Skeletal muscle satellite cell (primary cell): ENCODE measurements around the gene SLC39A1. TPM values are rescaled to one million over a fixed set of nuclear protein-coding genes. Genes with fewer than 3 reads are reported as not detected.
"Not testable (repeated sequence)": the region's sequence is repeated elsewhere in the genome, so short reads cannot be mapped to it uniquely, and the experiment has no call there.

ENCODE experiments used
- H3K27me3 ChIP-seq: 2 replicates; pipeline ENCODE4 v1.7.0; 2013; ENCODE audit warnings: low read length; ENCODE audit not compliant: control insufficient read depth, insufficient read depth
- H3K36me3 ChIP-seq: 2 replicates; pipeline ENCODE4 v1.7.0; 2013; ENCODE audit warnings: mild to moderate bottlenecking, control low read depth, low read length; ENCODE audit not compliant: insufficient read depth
- H3K4me1 ChIP-seq: 2 replicates; pipeline ENCODE4 v1.7.0; 2013; ENCODE audit warnings: low read length; ENCODE audit not compliant: control insufficient read depth, insufficient read depth
- H3K4me2 ChIP-seq: 2 replicates; pipeline ENCODE4 v1.7.0; 2013; ENCODE audit warnings: mild to moderate bottlenecking, low read length
- H3K4me3 ChIP-seq: 2 replicates; pipeline ENCODE4 v1.7.0; 2013; ENCODE audit warnings: low read length
- H3K9ac ChIP-seq: 2 replicates; pipeline ENCODE4 v1.7.0; 2013; ENCODE audit warnings: mild to moderate bottlenecking, low read depth, low read length, moderate library complexity
- H3K9me3 ChIP-seq: replicated peaks from 2 replicates; pipeline ENCODE4 v1.7.0; 2013; ENCODE audit warnings: mild to moderate bottlenecking, control low read depth, low read length
- small RNA-seq: library from RNA; depleted of rRNA; stranded (forward); fragments of <200 nt; gene quantifications from one replicate; pipeline ENCODE3, GENCODE V24; 2012

SLC39A1 gene

GRCh38 chr1:153922076-153922971 lies 41.0 kb downstream of the SLC39A1 start:
- Histone ChIP-seq H3K4me3 (peak overlapping the region; percentile 78), H3K9ac (peak overlapping the region; percentile 74), H3K4me2 (peak overlapping the region; percentile 87), H3K36me3 (peaks cover 4% of the 10 kb centered on the region), H3K27me3 (no peaks in the 10 kb centered on the region), H3K4me1 (peaks cover 36% of the 10 kb centered on the region), H3K9me3 (no peaks in the 10 kb centered on the region)

- H3K36me3 ChIP-seq = peaks cover 4% of the 10 kb centered on the region
- H3K4me2 ChIP-seq = peak overlapping the region; percentile 87
- H3K9me3 ChIP-seq = no peaks in the 10 kb centered on the region
- peak overlapping the region; percentile 78 for H3K4me3 ChIP-seq
- no peaks in the 10 kb centered on the region for H3K27me3 ChIP-seq
- peaks cover 36% of the 10 kb centered on the region for H3K4me1 ChIP-seq
- peak overlapping the region; percentile 74 for H3K9ac ChIP-seq
These were observed 41.6 kb downstream of the SLC39A1 start for GRCh38 chr1:153921803-153922075.

GRCh38 chr1:153921080-153921802 lies 42.1 kb downstream of the SLC39A1 start:
- peak overlapping the region; percentile 87 for H3K4me2 ChIP-seq
- H3K4me1 ChIP-seq = peaks cover 36% of the 10 kb centered on the region
- H3K4me3 ChIP-seq = peak overlapping the region; percentile 78
- H3K9me3 ChIP-seq = no peaks in the 10 kb centered on the region
- no peaks in the 10 kb centered on the region for H3K27me3 ChIP-seq
- peak overlapping the region; percentile 74 for H3K9ac ChIP-seq
- H3K36me3 ChIP-seq = peaks cover 4% of the 10 kb centered on the region

GRCh38 chr1:153919876-153920852 lies 43.2 kb downstream of the SLC39A1 start:
- H3K36me3 ChIP-seq = peaks cover 4% of the 10 kb centered on the region
- no peaks in the 10 kb centered on the region for H3K9me3 ChIP-seq
- peak overlapping the region; percentile 78 for H3K4me3 ChIP-seq
- peaks cover 36% of the 10 kb centered on the region for H3K4me1 ChIP-seq
- H3K9ac ChIP-seq = peak overlapping the region; percentile 2
- peak overlapping the region; percentile 87 for H3K4me2 ChIP-seq
- no peaks in the 10 kb centered on the region for H3K27me3 ChIP-seq

- H3K9me3 ChIP-seq = no peaks in the 10 kb centered on the region
- no peak overlapping the region for H3K9ac ChIP-seq
- H3K4me2 ChIP-seq = no peak overlapping the region
- H3K36me3 ChIP-seq = peaks cover 4% of the 10 kb centered on the region
- H3K27me3 ChIP-seq = no peaks in the 10 kb centered on the region
- peaks cover 21% of the 10 kb centered on the region for H3K4me1 ChIP-seq
- no peak overlapping the region for H3K4me3 ChIP-seq
These were observed 47.0 kb downstream of the SLC39A1 start for GRCh38 chr1:153916297-153916696.

GRCh38 chr1:153912349-153912748 lies 51.0 kb downstream of the SLC39A1 start:
- H3K9me3 ChIP-seq = no peaks in the 10 kb centered on the region

GRCh38 chr1:153910560-153910959 lies 52.8 kb downstream of the SLC39A1 start:
- H3K27me3 ChIP-seq, H3K9ac ChIP-seq, H3K4me3 ChIP-seq, H3K4me1 ChIP-seq, H3K4me2 ChIP-seq, H3K9me3 ChIP-seq, H3K36me3 ChIP-seq: not testable (repeated sequence)

More at GRCh38 chr1:153912349-153912748, 51.0 kb downstream of the SLC39A1 start:
- Histone ChIP-seq H3K9ac (no peak overlapping the region), H3K36me3 (no peaks in the 10 kb centered on the region), H3K4me3 (no peak overlapping the region), H3K4me1 (no peaks in the 10 kb centered on the region), H3K4me2 (no peak overlapping the region), H3K27me3 (no peaks in the 10 kb centered on the region)

Small RNA genes within 50 kb of the gene (small RNA-seq; reads per million reads assigned to genes)
- not detected for gene MIR6737
